Chondrocyte (in vitro differentiated cells): ENCODE results near the gene PATZ1. TPM values are rescaled to one million over a fixed set of nuclear protein-coding genes. Genes with fewer than 3 reads are reported as not detected.

Experiments
- DNase-seq: peaks from one replicate; pipeline ENCODE4 v3.0.0; 2021; ENCODE audit warnings: mixed read lengths, low spot score
- H3K27ac Mint-ChIP-seq: one replicate; pipeline ENCODE4 v1.8.0; 2021; ENCODE audit warnings: mild to moderate bottlenecking, moderate library complexity, mixed read lengths; ENCODE audit not compliant: unreplicated experiment
- H3K27me3 Mint-ChIP-seq: 2 replicates; pipeline ENCODE4 v1.8.0; 2021; ENCODE audit warnings: low read depth, mixed read lengths
- H3K36me3 Mint-ChIP-seq: 2 replicates; pipeline ENCODE4 v1.8.0; 2021; ENCODE audit warnings: low read depth, mixed read lengths
- H3K4me1 Mint-ChIP-seq: 2 replicates; pipeline ENCODE4 v1.8.0; 2021; ENCODE audit warnings: low read depth, mild to moderate bottlenecking, mixed read lengths
- H3K4me3 Mint-ChIP-seq: one replicate; pipeline ENCODE4 v1.8.0; 2021; ENCODE audit warnings: mild to moderate bottlenecking, moderate library complexity, mixed read lengths; ENCODE audit not compliant: unreplicated experiment
- H3K9me3 Mint-ChIP-seq: 2 replicates; pipeline ENCODE4 v1.8.0; 2021; ENCODE audit warnings: low read depth, mixed read lengths
- CTCF ChIP-seq: fragments of 200-600 bp; sonication (generic); IDR thresholded peaks from 2 replicates; pipeline ENCODE4 v1.5.0; 2021; ENCODE audit warnings: antibody characterized with exemption, mild to moderate bottlenecking, moderate library complexity
- total RNA-seq: library from RNA; stranded (reverse); gene quantifications from 3 replicates; pipeline ENCODE4 v1.2.1, GENCODE V29; 2021

The PATZ1 gene
- total RNA-seq, 1 donor from 2014 or later, result 19.9 TPM

- TF ChIP-seq CTCF, result no peak
- no peak overlapping the region for H3K27ac Mint-ChIP-seq
- no peak for DNase-seq
- no peaks in the 10 kb centered on the region for H3K9me3 Mint-ChIP-seq
- no peak overlapping the region for H3K4me3 Mint-ChIP-seq
- H3K27me3 Mint-ChIP-seq, result no peaks in the 10 kb centered on the region
- peaks cover 27% of the 10 kb centered on the region for H3K36me3 Mint-ChIP-seq
- peaks cover 20% of the 10 kb centered on the region for H3K4me1 Mint-ChIP-seq
Measured at GRCh38 chr22:31339148-31339832, 6.9 kb downstream of the PATZ1 start.

GRCh38 chr22:31337178-31337577 is 9.0 kb downstream of the PATZ1 start:
- no peak for TF ChIP-seq CTCF
- Mint-ChIP-seq H3K27ac (no peak overlapping the region), H3K4me3 (no peak overlapping the region), H3K36me3 (peaks cover 36% of the 10 kb centered on the region), H3K4me1 (no peaks in the 10 kb centered on the region), H3K9me3 (no peaks in the 10 kb centered on the region), H3K27me3 (no peaks in the 10 kb centered on the region)
- DNase-seq, result no peak

- Mint-ChIP-seq H3K36me3 (peaks cover 35% of the 10 kb centered on the region), H3K4me1 (no peaks in the 10 kb centered on the region), H3K27ac (no peak overlapping the region)
Measured at GRCh38 chr22:31334329-31334728, 11.8 kb downstream of the PATZ1 start.

GRCh38 chr22:31333641-31334040 is 12.5 kb downstream of the PATZ1 start:
- Mint-ChIP-seq H3K27me3 (no peaks in the 10 kb centered on the region), H3K4me1 (no peaks in the 10 kb centered on the region), H3K9me3 (no peaks in the 10 kb centered on the region), H3K4me3 (no peak overlapping the region), H3K27ac (peak overlapping the region; percentile 10), H3K36me3 (peaks cover 37% of the 10 kb centered on the region)
- DNase-seq, result no peak
- TF ChIP-seq CTCF, result no peak

More at GRCh38 chr22:31334329-31334728, 11.8 kb downstream of the PATZ1 start:
- TF ChIP-seq CTCF, result no peak
- no peak overlapping the region for H3K4me3 Mint-ChIP-seq
- DNase-seq, result no peak
- H3K27me3 Mint-ChIP-seq, result no peaks in the 10 kb centered on the region
- no peaks in the 10 kb centered on the region for H3K9me3 Mint-ChIP-seq

GRCh38 chr22:31332886-31333285 is 13.3 kb downstream of the PATZ1 start:
- Mint-ChIP-seq H3K4me1 (no peaks in the 10 kb centered on the region), H3K36me3 (peaks cover 39% of the 10 kb centered on the region), H3K9me3 (no peaks in the 10 kb centered on the region), H3K27ac (no peak overlapping the region), H3K4me3 (no peak overlapping the region), H3K27me3 (no peaks in the 10 kb centered on the region)
- no peak for TF ChIP-seq CTCF
- no peak for DNase-seq
